GM12891 (cell line): ENCODE measurements around the gene AKIRIN2.

Source experiments
- POLR2A ChIP-seq: IDR thresholded peaks from 2 replicates; pipeline ENCODE4 v1.6.1; 2011; ENCODE audit warnings: low read depth, low read length, control low read depth
- POLR2AphosphoS5 ChIP-seq: IDR thresholded peaks from 2 replicates; pipeline ENCODE4 v1.6.1; 2011; ENCODE audit warnings: low read depth, low read length, control low read depth

DNA sequence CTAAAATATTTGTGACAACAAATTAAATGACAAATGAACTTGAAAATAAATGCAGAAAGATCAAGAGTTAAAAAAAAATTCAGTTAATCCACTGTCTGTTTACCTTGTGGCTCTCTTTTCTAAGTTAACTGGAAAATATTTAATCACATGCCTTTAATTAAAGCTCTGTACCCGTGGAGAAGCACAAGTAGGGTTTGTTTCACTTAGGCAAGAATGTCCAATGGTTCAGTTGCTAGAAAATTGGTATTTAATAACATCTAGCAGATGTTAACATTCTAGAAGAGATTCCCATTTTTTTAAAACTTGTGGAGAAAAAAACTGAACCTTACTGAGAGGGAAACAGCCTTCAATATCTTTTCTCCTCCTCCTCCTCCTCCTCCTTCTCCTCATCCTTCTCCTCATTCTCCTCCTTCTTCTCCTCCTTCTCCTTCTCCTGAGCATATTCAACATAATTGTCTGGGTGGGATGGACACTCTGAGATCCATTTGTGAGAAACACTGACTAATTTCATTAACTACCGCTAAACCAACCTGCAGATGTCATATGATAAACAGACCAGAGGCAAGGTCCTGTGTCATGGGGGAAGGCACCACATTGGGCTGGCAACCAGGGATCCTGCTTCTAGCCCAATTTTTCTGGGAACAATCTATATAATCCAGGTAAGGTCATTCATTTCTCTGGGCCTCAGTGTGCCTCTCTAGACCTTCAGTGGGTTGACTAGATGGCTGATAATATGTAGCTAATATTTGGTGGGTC, 44.1 kb upstream of the AKIRIN2 start:
- TF ChIP-seq POLR2A, result no peak
- no peak for TF ChIP-seq POLR2AphosphoS5
